ENCODE measurements around the gene HIVEP1. TPM values are rescaled to one million over a fixed set of nuclear protein-coding genes. Genes with fewer than 3 reads are reported as not detected.

HIVEP1 gene
- total RNA-seq, 1 experiment from 2014 or later, result 24.3 TPM

- no peak overlapping the region for H3K4me3 Mint-ChIP-seq
Measured at GRCh38 chr6:12200015-12200564, 188.0 kb downstream of the HIVEP1 start.

DNA sequence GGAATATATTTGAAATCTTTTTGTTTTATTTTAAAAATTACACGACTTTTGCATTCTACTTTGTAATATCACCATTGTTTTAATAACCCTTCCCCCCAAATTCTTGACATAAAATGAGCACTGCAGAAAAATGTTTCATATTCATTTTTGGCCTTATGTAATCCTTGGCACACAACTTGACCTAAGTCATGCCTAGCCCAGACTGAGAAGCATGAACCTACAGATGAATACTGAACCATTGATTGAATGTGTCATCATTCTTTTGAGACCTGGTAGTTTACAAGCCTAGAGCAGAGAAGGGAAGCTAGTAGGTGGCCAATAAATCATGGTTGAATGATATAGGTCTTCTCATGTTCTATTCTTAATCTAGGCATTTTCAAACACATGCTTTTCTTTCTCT lies 188.6 kb downstream of the HIVEP1 start:
- ATAC-seq (no peak), DNase-seq (ENCODE audit: low spot score) (no peak)
- POLR2A ChIA-PET, result interaction anchor here (0.6 kb wide), 1 partner anchor 14 kb away, joined by 3 read pairs; no protein-coding TSS in a partner anchor
- Mint-ChIP-seq H3K27me3 (ENCODE audit: low read depth) (no peaks in the 10 kb centered on the region), H3K9me3 (no peaks in the 10 kb centered on the region), H3K4me1 (peaks cover 10% of the 10 kb centered on the region), H3K27ac (no peak overlapping the region; the same call in 1 of the 2 replicates), H3K36me3 (no peaks in the 10 kb centered on the region), H3K4me3 (no peak overlapping the region)
- CTCF ChIA-PET, result no interaction called here
- TF ChIP-seq FOXK1 (CRISPR knock-in tag; IDR thresholded peaks at IDR 0.05), result no peak
- TF ChIP-seq, protein P1, sequence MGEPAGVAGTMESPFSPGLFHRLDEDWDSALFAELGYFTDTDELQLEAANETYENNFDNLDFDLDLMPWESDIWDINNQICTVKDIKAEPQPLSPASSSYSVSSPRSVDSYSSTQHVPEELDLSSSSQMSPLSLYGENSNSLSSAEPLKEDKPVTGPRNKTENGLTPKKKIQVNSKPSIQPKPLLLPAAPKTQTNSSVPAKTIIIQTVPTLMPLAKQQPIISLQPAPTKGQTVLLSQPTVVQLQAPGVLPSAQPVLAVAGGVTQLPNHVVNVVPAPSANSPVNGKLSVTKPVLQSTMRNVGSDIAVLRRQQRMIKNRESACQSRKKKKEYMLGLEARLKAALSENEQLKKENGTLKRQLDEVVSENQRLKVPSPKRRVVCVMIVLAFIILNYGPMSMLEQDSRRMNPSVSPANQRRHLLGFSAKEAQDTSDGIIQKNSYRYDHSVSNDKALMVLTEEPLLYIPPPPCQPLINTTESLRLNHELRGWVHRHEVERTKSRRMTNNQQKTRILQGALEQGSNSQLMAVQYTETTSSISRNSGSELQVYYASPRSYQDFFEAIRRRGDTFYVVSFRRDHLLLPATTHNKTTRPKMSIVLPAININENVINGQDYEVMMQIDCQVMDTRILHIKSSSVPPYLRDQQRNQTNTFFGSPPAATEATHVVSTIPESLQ (CRISPR knock-in tag; IDR thresholded peaks at IDR 0.05), result no peak
- TF ChIP-seq, protein P2, sequence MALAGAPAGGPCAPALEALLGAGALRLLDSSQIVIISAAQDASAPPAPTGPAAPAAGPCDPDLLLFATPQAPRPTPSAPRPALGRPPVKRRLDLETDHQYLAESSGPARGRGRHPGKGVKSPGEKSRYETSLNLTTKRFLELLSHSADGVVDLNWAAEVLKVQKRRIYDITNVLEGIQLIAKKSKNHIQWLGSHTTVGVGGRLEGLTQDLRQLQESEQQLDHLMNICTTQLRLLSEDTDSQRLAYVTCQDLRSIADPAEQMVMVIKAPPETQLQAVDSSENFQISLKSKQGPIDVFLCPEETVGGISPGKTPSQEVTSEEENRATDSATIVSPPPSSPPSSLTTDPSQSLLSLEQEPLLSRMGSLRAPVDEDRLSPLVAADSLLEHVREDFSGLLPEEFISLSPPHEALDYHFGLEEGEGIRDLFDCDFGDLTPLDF (CRISPR knock-in tag; IDR thresholded peaks at IDR 0.05), result no peak
- TF ChIP-seq CDX4 (CRISPR knock-in tag; IDR thresholded peaks at IDR 0.05; ENCODE audit: borderline replicate concordance), result no peak
- TF ChIP-seq, protein P3, sequence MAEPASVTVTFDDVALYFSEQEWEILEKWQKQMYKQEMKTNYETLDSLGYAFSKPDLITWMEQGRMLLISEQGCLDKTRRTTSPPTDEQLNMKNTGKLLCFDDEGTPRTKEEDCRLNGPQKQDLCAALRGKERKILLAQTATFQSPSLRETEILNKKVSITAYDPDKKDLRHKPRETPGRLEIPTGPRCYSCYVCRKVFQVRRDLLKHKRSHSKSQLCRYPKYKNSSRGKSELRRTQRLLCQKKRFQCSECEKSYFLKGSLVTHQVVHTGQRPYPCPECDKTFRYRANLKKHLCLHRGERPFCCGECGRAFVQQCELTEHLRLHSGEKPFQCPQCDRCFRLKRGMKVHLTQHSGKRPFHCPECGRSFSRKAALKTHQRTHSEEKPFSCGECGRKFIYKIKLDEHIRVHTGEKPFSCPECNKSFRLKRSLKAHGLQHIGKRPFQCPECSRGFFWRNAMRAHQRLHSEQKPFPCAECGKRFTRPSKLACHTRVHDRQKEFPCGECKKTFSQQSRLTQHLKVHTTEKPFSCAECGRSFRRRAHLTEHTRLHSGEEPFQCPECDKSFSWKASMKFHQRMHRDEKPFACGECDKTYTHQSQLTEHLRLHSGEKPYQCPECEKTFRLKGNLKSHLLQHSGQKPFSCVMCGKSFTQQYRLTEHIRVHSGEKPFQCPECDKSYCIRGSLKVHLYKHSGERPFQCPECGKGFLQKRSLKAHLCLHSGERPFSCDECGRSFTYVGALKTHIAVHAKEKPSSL (CRISPR knock-in tag; conservative IDR thresholded peaks at IDR 0.05), result no peak
- TF ChIP-seq GRHL2 (CRISPR knock-in tag; IDR thresholded peaks at IDR 0.05; ENCODE audit: insufficient replicate concordance, severe bottlenecking), result no peak
- TF ChIP-seq SMAD3 (CRISPR knock-in tag; IDR thresholded peaks at IDR 0.05; ENCODE audit: borderline replicate concordance), result no peak
- no peak for TF ChIP-seq USF2 (CRISPR knock-in tag; IDR thresholded peaks at IDR 0.05)
- TF ChIP-seq, protein P4, sequence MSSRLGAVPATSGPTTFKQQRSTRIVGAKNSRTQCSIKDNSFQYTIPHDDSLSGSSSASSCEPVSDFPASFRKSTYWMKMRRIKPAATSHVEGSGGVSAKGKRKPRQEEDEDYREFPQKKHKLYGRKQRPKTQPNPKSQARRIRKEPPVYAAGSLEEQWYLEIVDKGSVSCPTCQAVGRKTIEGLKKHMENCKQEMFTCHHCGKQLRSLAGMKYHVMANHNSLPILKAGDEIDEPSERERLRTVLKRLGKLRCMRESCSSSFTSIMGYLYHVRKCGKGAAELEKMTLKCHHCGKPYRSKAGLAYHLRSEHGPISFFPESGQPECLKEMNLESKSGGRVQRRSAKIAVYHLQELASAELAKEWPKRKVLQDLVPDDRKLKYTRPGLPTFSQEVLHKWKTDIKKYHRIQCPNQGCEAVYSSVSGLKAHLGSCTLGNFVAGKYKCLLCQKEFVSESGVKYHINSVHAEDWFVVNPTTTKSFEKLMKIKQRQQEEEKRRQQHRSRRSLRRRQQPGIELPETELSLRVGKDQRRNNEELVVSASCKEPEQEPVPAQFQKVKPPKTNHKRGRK (CRISPR knock-in tag; IDR thresholded peaks at IDR 0.05; ENCODE audit: borderline replicate concordance), result no peak
- no peak for TF ChIP-seq EMX1 (CRISPR knock-in tag; IDR thresholded peaks at IDR 0.05)
- no peak for TF ChIP-seq ZMAT4 (CRISPR knock-in tag; IDR thresholded peaks at IDR 0.05)
- TF ChIP-seq E2F4 (CRISPR knock-in tag; IDR thresholded peaks at IDR 0.05; ENCODE audit: borderline replicate concordance, low read depth), result no peak
- TF ChIP-seq, protein P5, sequence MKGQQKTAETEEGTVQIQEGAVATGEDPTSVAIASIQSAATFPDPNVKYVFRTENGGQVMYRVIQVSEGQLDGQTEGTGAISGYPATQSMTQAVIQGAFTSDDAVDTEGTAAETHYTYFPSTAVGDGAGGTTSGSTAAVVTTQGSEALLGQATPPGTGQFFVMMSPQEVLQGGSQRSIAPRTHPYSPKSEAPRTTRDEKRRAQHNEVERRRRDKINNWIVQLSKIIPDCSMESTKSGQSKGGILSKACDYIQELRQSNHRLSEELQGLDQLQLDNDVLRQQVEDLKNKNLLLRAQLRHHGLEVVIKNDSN (CRISPR knock-in tag; IDR thresholded peaks at IDR 0.05), result no peak

More at GRCh38 chr6:12200015-12200564, 188.0 kb downstream of the HIVEP1 start:
- TF ChIP-seq EMX1 (CRISPR knock-in tag; IDR thresholded peaks at IDR 0.05) (no peak), OVOL2 (CRISPR knock-in tag; IDR thresholded peaks at IDR 0.05; ENCODE audit: borderline replicate concordance) (no peak), ZNF232 (CRISPR knock-in tag; IDR thresholded peaks at IDR 0.05) (no peak)
- TF ChIP-seq, protein P6, sequence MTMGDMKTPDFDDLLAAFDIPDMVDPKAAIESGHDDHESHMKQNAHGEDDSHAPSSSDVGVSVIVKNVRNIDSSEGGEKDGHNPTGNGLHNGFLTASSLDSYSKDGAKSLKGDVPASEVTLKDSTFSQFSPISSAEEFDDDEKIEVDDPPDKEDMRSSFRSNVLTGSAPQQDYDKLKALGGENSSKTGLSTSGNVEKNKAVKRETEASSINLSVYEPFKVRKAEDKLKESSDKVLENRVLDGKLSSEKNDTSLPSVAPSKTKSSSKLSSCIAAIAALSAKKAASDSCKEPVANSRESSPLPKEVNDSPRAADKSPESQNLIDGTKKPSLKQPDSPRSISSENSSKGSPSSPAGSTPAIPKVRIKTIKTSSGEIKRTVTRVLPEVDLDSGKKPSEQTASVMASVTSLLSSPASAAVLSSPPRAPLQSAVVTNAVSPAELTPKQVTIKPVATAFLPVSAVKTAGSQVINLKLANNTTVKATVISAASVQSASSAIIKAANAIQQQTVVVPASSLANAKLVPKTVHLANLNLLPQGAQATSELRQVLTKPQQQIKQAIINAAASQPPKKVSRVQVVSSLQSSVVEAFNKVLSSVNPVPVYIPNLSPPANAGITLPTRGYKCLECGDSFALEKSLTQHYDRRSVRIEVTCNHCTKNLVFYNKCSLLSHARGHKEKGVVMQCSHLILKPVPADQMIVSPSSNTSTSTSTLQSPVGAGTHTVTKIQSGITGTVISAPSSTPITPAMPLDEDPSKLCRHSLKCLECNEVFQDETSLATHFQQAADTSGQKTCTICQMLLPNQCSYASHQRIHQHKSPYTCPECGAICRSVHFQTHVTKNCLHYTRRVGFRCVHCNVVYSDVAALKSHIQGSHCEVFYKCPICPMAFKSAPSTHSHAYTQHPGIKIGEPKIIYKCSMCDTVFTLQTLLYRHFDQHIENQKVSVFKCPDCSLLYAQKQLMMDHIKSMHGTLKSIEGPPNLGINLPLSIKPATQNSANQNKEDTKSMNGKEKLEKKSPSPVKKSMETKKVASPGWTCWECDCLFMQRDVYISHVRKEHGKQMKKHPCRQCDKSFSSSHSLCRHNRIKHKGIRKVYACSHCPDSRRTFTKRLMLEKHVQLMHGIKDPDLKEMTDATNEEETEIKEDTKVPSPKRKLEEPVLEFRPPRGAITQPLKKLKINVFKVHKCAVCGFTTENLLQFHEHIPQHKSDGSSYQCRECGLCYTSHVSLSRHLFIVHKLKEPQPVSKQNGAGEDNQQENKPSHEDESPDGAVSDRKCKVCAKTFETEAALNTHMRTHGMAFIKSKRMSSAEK (CRISPR knock-in tag; IDR thresholded peaks at IDR 0.05; ENCODE audit: borderline replicate concordance), result no peak
- Mint-ChIP-seq H3K27ac (no peak overlapping the region), H3K9me3 (no peaks in the 10 kb centered on the region), H3K36me3 (no peaks in the 10 kb centered on the region), H3K27me3 (ENCODE audit: low read depth) (no peaks in the 10 kb centered on the region), H3K4me1 (peaks cover 10% of the 10 kb centered on the region)
- ATAC-seq, result no peak
- ChIA-PET POLR2A (interaction anchor here (0.6 kb wide), 1 partner anchor 13 kb away, joined by 3 read pairs; no protein-coding TSS in a partner anchor), CTCF (interaction anchor here (1.0 kb wide), 1 partner anchor 87 kb away, joined by 4 read pairs; no protein-coding TSS in a partner anchor)
- no peak for DNase-seq (ENCODE audit: low spot score)

Measured in WTC11 (cell line).